ENCODE measurements around the gene PHF13.
"Not testable (repeated sequence)": the region's sequence is repeated elsewhere in the genome, so short reads cannot be mapped to it uniquely, and the experiment has no call there.

PHF13 gene

GRCh38 chr1:6635910-6636760 is 22.6 kb downstream of the PHF13 start:
- H3K27ac ChIP-seq (ENCODE audit: poor library complexity, severe bottlenecking), result no peak overlapping the region
- H3K4me3 ChIP-seq (ENCODE audit: severe bottlenecking), result no peak overlapping the region
- no peaks in the 10 kb centered on the region for H3K27me3 ChIP-seq (ENCODE audit: insufficient read depth, poor library complexity, severe bottlenecking)
- ATAC-seq (ENCODE audit: low read depth) (no peak), DNase-seq (ENCODE audit: low spot score) (no peak)
- no peaks in the 10 kb centered on the region for H3K4me1 ChIP-seq (ENCODE audit: insufficient read depth, poor library complexity, severe bottlenecking)
- no peaks in the 10 kb centered on the region for H3K9me3 ChIP-seq (ENCODE audit: severe bottlenecking)
- no peak for TF ChIP-seq CTCF (IDR thresholded peaks at IDR 0.05; ENCODE audit: poor library complexity, severe bottlenecking)
- peaks cover 77% of the 10 kb centered on the region for H3K36me3 ChIP-seq (ENCODE audit: low read depth)

GRCh38 chr1:6636778-6637177 is 23.2 kb downstream of the PHF13 start:
- not testable (repeated sequence) for H3K9me3 ChIP-seq (ENCODE audit: severe bottlenecking); H3K27ac ChIP-seq (ENCODE audit: poor library complexity, severe bottlenecking); H3K4me1 ChIP-seq (ENCODE audit: insufficient read depth, poor library complexity, severe bottlenecking); H3K4me3 ChIP-seq (ENCODE audit: severe bottlenecking); H3K27me3 ChIP-seq (ENCODE audit: insufficient read depth, poor library complexity, severe bottlenecking); DNase-seq (ENCODE audit: low spot score); ATAC-seq (ENCODE audit: low read depth)
- H3K36me3 ChIP-seq (ENCODE audit: low read depth), result peaks cover 74% of the 10 kb centered on the region

GRCh38 chr1:6637770-6638169 is 24.2 kb downstream of the PHF13 start:
- Histone ChIP-seq H3K9me3 (ENCODE audit: severe bottlenecking) (no peaks in the 10 kb centered on the region), H3K4me3 (ENCODE audit: severe bottlenecking) (no peak overlapping the region), H3K27ac (ENCODE audit: poor library complexity, severe bottlenecking) (no peak overlapping the region), H3K27me3 (ENCODE audit: insufficient read depth, poor library complexity, severe bottlenecking) (no peaks in the 10 kb centered on the region), H3K4me1 (ENCODE audit: insufficient read depth, poor library complexity, severe bottlenecking) (no peaks in the 10 kb centered on the region), H3K36me3 (ENCODE audit: low read depth) (peaks cover 77% of the 10 kb centered on the region)
- no peak for TF ChIP-seq CTCF (IDR thresholded peaks at IDR 0.05; ENCODE audit: poor library complexity, severe bottlenecking)
- ATAC-seq (ENCODE audit: low read depth) (no peak), DNase-seq (ENCODE audit: low spot score) (no peak)

GRCh38 chr1:6638226-6638625 is 24.7 kb downstream of the PHF13 start:
- no peak overlapping the region for H3K27ac ChIP-seq (ENCODE audit: poor library complexity, severe bottlenecking)
- DNase-seq (ENCODE audit: low spot score), result no peak
- H3K9me3 ChIP-seq (ENCODE audit: severe bottlenecking), result no peaks in the 10 kb centered on the region

GRCh38 chr1:6640867-6641266 is 27.3 kb downstream of the PHF13 start:
- H3K36me3 ChIP-seq (ENCODE audit: low read depth), result peaks cover 68% of the 10 kb centered on the region
- H3K4me3 ChIP-seq (ENCODE audit: severe bottlenecking); H3K27ac ChIP-seq (ENCODE audit: poor library complexity, severe bottlenecking); H3K4me1 ChIP-seq (ENCODE audit: insufficient read depth, poor library complexity, severe bottlenecking); H3K27me3 ChIP-seq (ENCODE audit: insufficient read depth, poor library complexity, severe bottlenecking); DNase-seq (ENCODE audit: low spot score); H3K9me3 ChIP-seq (ENCODE audit: severe bottlenecking); ATAC-seq (ENCODE audit: low read depth): not testable (repeated sequence)

More at GRCh38 chr1:6638226-6638625, 24.7 kb downstream of the PHF13 start:
- Histone ChIP-seq H3K27me3 (ENCODE audit: insufficient read depth, poor library complexity, severe bottlenecking) (no peaks in the 10 kb centered on the region), H3K4me1 (ENCODE audit: insufficient read depth, poor library complexity, severe bottlenecking) (no peaks in the 10 kb centered on the region), H3K36me3 (ENCODE audit: low read depth) (peaks cover 75% of the 10 kb centered on the region), H3K4me3 (ENCODE audit: severe bottlenecking) (no peak overlapping the region)
- no peak for TF ChIP-seq CTCF (IDR thresholded peaks at IDR 0.05; ENCODE audit: poor library complexity, severe bottlenecking)
- ATAC-seq (ENCODE audit: low read depth), result no peak

GRCh38 chr1:6645018-6645417 is 31.5 kb downstream of the PHF13 start:
- Histone ChIP-seq H3K27ac (ENCODE audit: poor library complexity, severe bottlenecking) (no peak overlapping the region), H3K36me3 (ENCODE audit: low read depth) (peaks cover 32% of the 10 kb centered on the region)

More at GRCh38 chr1:6645018-6645417, 31.5 kb downstream of the PHF13 start:
- H3K27me3 ChIP-seq (ENCODE audit: insufficient read depth, poor library complexity, severe bottlenecking), result no peaks in the 10 kb centered on the region
- no peak for TF ChIP-seq CTCF (IDR thresholded peaks at IDR 0.05; ENCODE audit: poor library complexity, severe bottlenecking)
- no peak overlapping the region for H3K4me3 ChIP-seq (ENCODE audit: severe bottlenecking)
- DNase-seq (ENCODE audit: low spot score), result no peak
- no peaks in the 10 kb centered on the region for H3K9me3 ChIP-seq (ENCODE audit: severe bottlenecking)
- no peaks in the 10 kb centered on the region for H3K4me1 ChIP-seq (ENCODE audit: insufficient read depth, poor library complexity, severe bottlenecking)
- no peak for ATAC-seq (ENCODE audit: low read depth)

Measured in RWPE2 (cell line).